H1 (cell line): ENCODE measurements around the gene PDCD10. TPM values are rescaled to one million over a fixed set of nuclear protein-coding genes. Genes with fewer than 3 reads are reported as not detected.

ENCODE experiments used
- CTCF ChIA-PET: fragments of 300-600 bp; sonication (Branson Sonifier 250); formaldehyde crosslinking; loops from one replicate; lab custom pipeline; 2021; ENCODE audit not compliant: partially characterized antibody; lab: Charles Lee
- POLR2A ChIA-PET: fragments of 300-600 bp; sonication (Branson Sonifier 250); formaldehyde crosslinking; loops from one replicate; lab custom pipeline; 2021; ENCODE audit warnings: inconsistent platforms; ENCODE audit not compliant: partially characterized antibody; lab: Charles Lee
- DNase-seq, 2 experiments: peaks; one replicate each; pipeline versions ENCODE4 v3.0.0 to v3.0.0-alpha.2; 2010 to 2022; ENCODE audit warnings: low spot score in 2 of 2, low read depth in 1 of 2, mixed read lengths in 1 of 2
- FAIRE-seq: peaks from 2 replicates; lab custom pipeline; 2011; peaks lifted over from hg19 to GRCh38; lab: Jason Lieb, UNC
- H2AFZ ChIP-seq: 2 replicates; pipeline ENCODE4 v1.8.1; 2012; ENCODE audit warnings: low read length, inconsistent platforms
- H2AK5ac ChIP-seq: 2 replicates; pipeline ENCODE4 v1.6.1; 2013; ENCODE audit warnings: low read depth, low read length
- H2BK120ac ChIP-seq: replicated peaks from 2 replicates; pipeline ENCODE3; 2013; ENCODE audit warnings: low read depth, low read length, inconsistent platforms
- H2BK12ac ChIP-seq: 2 replicates; pipeline ENCODE4 v1.6.1; 2013; ENCODE audit warnings: low read depth, low read length
- H2BK15ac ChIP-seq: 2 replicates; pipeline ENCODE4 v1.6.1; 2013; ENCODE audit warnings: low read length
- H2BK20ac ChIP-seq: 2 replicates; pipeline ENCODE4 v1.6.1; 2013; ENCODE audit warnings: low read length
- H2BK5ac ChIP-seq: 2 replicates; pipeline ENCODE4 v1.6.1; 2013; ENCODE audit warnings: low read depth, low read length
- H3K14ac ChIP-seq: 2 replicates; pipeline ENCODE4 v1.6.1; 2013; ENCODE audit warnings: inconsistent platforms; ENCODE audit not compliant: insufficient read length
- H3K18ac ChIP-seq: 2 replicates; pipeline ENCODE4 v1.6.1; 2013; ENCODE audit warnings: low read length; ENCODE audit errors: extremely low read depth
- H3K23ac ChIP-seq: 2 replicates; pipeline ENCODE4 v1.6.1; 2013; ENCODE audit warnings: inconsistent platforms; ENCODE audit not compliant: insufficient read length
- H3K23me2 ChIP-seq: 2 replicates; pipeline ENCODE4 v1.6.1; 2013; ENCODE audit warnings: low read depth, low read length
- H3K27ac ChIP-seq: 2 replicates; pipeline ENCODE4 v1.6.1; 2011; ENCODE audit warnings: low read depth, low read length, inconsistent platforms
- H3K27me3 ChIP-seq, 4 experiments: replicated peaks in 1 of 4; 1 replicate in 1 of 4; 2 replicates in 3 of 4; pipeline versions ENCODE4 v1.6.1 to v1.8.1; 2011 to 2013; ENCODE audit warnings: low read length in 3 of 4, mild to moderate bottlenecking in 3 of 4, inconsistent platforms in 2 of 4, mixed read lengths in 2 of 4, moderate library complexity in 1 of 4; ENCODE audit not compliant: control insufficient read depth in 3 of 4, insufficient read depth in 3 of 4; ENCODE audit errors: extremely low read depth in 1 of 4
- H3K36me3 ChIP-seq, 4 experiments: 2 replicates each; pipeline versions ENCODE4 v1.6.1 to v1.8.1; 2011 to 2013; ENCODE audit warnings: mild to moderate bottlenecking in 4 of 4, low read length in 3 of 4, moderate library complexity in 2 of 4, control low read depth in 1 of 4, inconsistent platforms in 1 of 4; ENCODE audit not compliant: insufficient read depth in 4 of 4, control insufficient read depth in 2 of 4
- H3K4ac ChIP-seq: replicated peaks from 2 replicates; pipeline ENCODE3; 2013; ENCODE audit warnings: low read length, low read depth, mixed read lengths, inconsistent platforms; ENCODE audit not compliant: insufficient read length
- H3K4me1 ChIP-seq, 4 experiments: replicated peaks in 1 of 4; 1 replicate in 1 of 4; 2 replicates in 3 of 4; pipeline versions ENCODE4 v1.6.1 to v1.8.1; 2011 to 2013; ENCODE audit warnings: low read length in 3 of 4, inconsistent platforms in 2 of 4, mixed read lengths in 1 of 4; ENCODE audit not compliant: insufficient read depth in 4 of 4, control insufficient read depth in 3 of 4
- H3K4me2 ChIP-seq, 2 experiments: 2 replicates each; pipeline versions ENCODE4 v1.6.1 to v1.8.1; 2011 to 2013; ENCODE audit warnings: low read depth in 2 of 2, low read length in 2 of 2, control low read depth in 1 of 2, inconsistent platforms in 1 of 2, mild to moderate bottlenecking in 1 of 2; ENCODE audit not compliant: insufficient read depth in 1 of 2
- H3K4me3 ChIP-seq, 4 experiments: fragments of 200-600, 300-600 bp in 1 of 4; sonication (generic), shearing (Covaris generic), sonication (Bioruptor Twin) in 1 of 4; 2 replicates each; pipeline versions ENCODE4 v1.5.1 to v1.8.1; 2011 to 2016; ENCODE audit warnings: low read length in 4 of 4, low read depth in 3 of 4, control low read depth in 2 of 4, inconsistent platforms in 2 of 4, mild to moderate bottlenecking in 2 of 4, mixed read lengths in 1 of 4, moderate library complexity in 1 of 4; ENCODE audit not compliant: insufficient read depth in 2 of 4; ENCODE audit errors: extremely low read depth in 1 of 4
- H3K56ac ChIP-seq: replicated peaks from 2 replicates; pipeline ENCODE3; 2013; ENCODE audit warnings: low read depth, mild to moderate bottlenecking, mixed read lengths, low read length, inconsistent platforms; ENCODE audit not compliant: insufficient read length
- H3K79me1 ChIP-seq: 2 replicates; pipeline ENCODE4 v1.6.1; 2013; ENCODE audit warnings: low read depth, low read length, control low read depth
- H3K79me2 ChIP-seq, 2 experiments: 2 replicates each; pipeline versions ENCODE4 v1.6.1 to v1.8.1; 2012 to 2013; ENCODE audit warnings: low read length in 2 of 2, mild to moderate bottlenecking in 2 of 2, inconsistent platforms in 1 of 2; ENCODE audit not compliant: insufficient read depth in 2 of 2, control insufficient read depth in 1 of 2
- H3K9ac ChIP-seq, 4 experiments: replicated peaks in 1 of 4; 1 replicate in 1 of 4; 2 replicates in 3 of 4; pipeline versions ENCODE4 v1.6.1 to v1.8.1; 2011 to 2013; ENCODE audit warnings: low read depth in 3 of 4, low read length in 3 of 4, control low read depth in 2 of 4, mild to moderate bottlenecking in 2 of 4, moderate library complexity in 2 of 4, inconsistent platforms in 1 of 4; ENCODE audit errors: extremely low read depth in 1 of 4
- H3K9me3 ChIP-seq, 2 experiments: 2 replicates each; pipeline versions ENCODE4 v1.6.1 to v1.8.1; 2012 to 2013; ENCODE audit warnings: mild to moderate bottlenecking in 2 of 2, moderate library complexity in 2 of 2, control low read depth in 1 of 2, inconsistent platforms in 1 of 2, low read depth in 1 of 2, low read length in 1 of 2, mixed read lengths in 1 of 2; ENCODE audit not compliant: insufficient read depth in 2 of 2
- H4K20me1 ChIP-seq, 2 experiments: replicated peaks in 1 of 2; 2 replicates each; pipeline versions ENCODE3 to v1.8.1; 2011 to 2013; ENCODE audit warnings: inconsistent platforms in 2 of 2, low read length in 2 of 2, mild to moderate bottlenecking in 1 of 2; ENCODE audit not compliant: insufficient read depth in 2 of 2, control insufficient read depth in 1 of 2
- H4K5ac ChIP-seq: 2 replicates; pipeline ENCODE4 v1.6.1; 2013; ENCODE audit warnings: low read length, low read depth, mixed read lengths, inconsistent platforms; ENCODE audit not compliant: insufficient read length
- H4K8ac ChIP-seq: 2 replicates; pipeline ENCODE4 v1.8.0; 2013; ENCODE audit warnings: mild to moderate bottlenecking, moderate library complexity, low read length, inconsistent platforms; ENCODE audit not compliant: insufficient read depth; ENCODE audit errors: extremely low read depth
- H4K91ac ChIP-seq: replicated peaks from 2 replicates; pipeline ENCODE3; 2013; ENCODE audit warnings: low read length, mixed read lengths, inconsistent platforms; ENCODE audit not compliant: insufficient read length
- CBX5 ChIP-seq: fragments of 300-800, 300-1000 bp; sonication (generic); IDR thresholded peaks from 2 replicates; pipeline ENCODE4 v1.7.1; 2016; ENCODE audit warnings: antibody characterized with exemption, low read length, low read depth
- JUN ChIP-seq: IDR thresholded peaks from 2 replicates; pipeline ENCODE4 v1.6.1; 2011; ENCODE audit warnings: low read depth, mild to moderate bottlenecking, improper control_type of control experiment, low read length
- KDM1A ChIP-seq: fragments of 200-600, 300-600 bp; sonication (generic); IDR thresholded peaks from 2 replicates; pipeline ENCODE4 v1.7.1; 2016; ENCODE audit warnings: mild to moderate bottlenecking, low read length, borderline replicate concordance
- NANOG ChIP-seq: IDR thresholded peaks from 2 replicates; pipeline ENCODE4 v1.6.1; 2011; ENCODE audit warnings: low read length, low read depth, mild to moderate bottlenecking, inconsistent platforms; ENCODE audit not compliant: insufficient read depth, poor library complexity, severe bottlenecking
- NRF1 ChIP-seq: IDR thresholded peaks from 2 replicates; pipeline ENCODE4 v1.6.1; 2011; ENCODE audit warnings: mild to moderate bottlenecking, low read depth, low read length, improper control_type of control experiment
- POLR2A ChIP-seq, 2 experiments: IDR thresholded peaks; 1 replicate in 1 of 2; 2 replicates in 1 of 2; pipeline ENCODE4 v1.6.1; 2011; ENCODE audit warnings: low read depth in 2 of 2, low read length in 2 of 2, mild to moderate bottlenecking in 2 of 2; ENCODE audit errors: control extremely low read depth in 1 of 2
- TCF12 ChIP-seq: IDR thresholded peaks from 2 replicates; pipeline ENCODE4 v1.6.1; 2011; ENCODE audit warnings: low read depth, mild to moderate bottlenecking, low read length
- WGBS, 2 experiments: shearing (Covaris generic) in 1 of 2; methylation state at CpG; one replicate each; pipeline versions ENCODE4 v1.1.6 to v1.1.7; 2013 to 2015; ENCODE audit warnings: low lambda C conversion rate in 2 of 2, mixed read lengths in 2 of 2, inconsistent platforms in 1 of 2, low coverage in 1 of 2, missing lambda C conversion rate in 1 of 2; ENCODE audit not compliant: insufficient replicate concordance in 2 of 2, insufficient coverage in 1 of 2, insufficient read length in 1 of 2; ENCODE audit errors: extremely low coverage in 1 of 2, missing lambda C conversion rate in 1 of 2; 5-methylcytosine and 5-hydroxymethylcytosine counted together
- polyA plus RNA-seq, 7 experiments: library from polyadenylated mRNA; depleted of rRNA in 3 of 7; stranded (reverse) in 5 of 7; unstranded in 2 of 7; fragments of >200 nt in 5 of 7; fragments of 200-250 nt in 2 of 7; gene quantifications; 1 replicate in 5 of 7; 2 replicates in 1 of 7; 4 replicates in 1 of 7; pipeline versions ENCODE4 v1.2.1 to v1.2.3, GENCODE V29; 2011 to 2013; ENCODE audit warnings: missing spikeins in 2 of 7, mixed read lengths in 2 of 7
- total RNA-seq: library from RNA; stranded (reverse); fragmentation: NEBNext Ultra II Directional; extraction: Animal tissue kit (Norgen Biotek cat#: 25700); gene quantifications from 2 replicates; pipeline ENCODE4 v1.2.1, GENCODE V29; 2021

Gene PDCD10
- total and polyA plus RNA-seq, 2 of the 8 experiments (the other 6 are each of a cell fraction or from before 2014, with no cell fraction given), result 52.0 to 76.6 TPM

GRCh38 chr3:167666563-167666962 is 68.1 kb downstream of the PDCD10 start:
- H3K4me3 ChIP-seq, result no peak overlapping the region
- no peak overlapping the region for H3K18ac ChIP-seq
- FAIRE-seq (no peak), DNase-seq (no peak)
- H3K27me3 ChIP-seq, result no peaks in the 10 kb centered on the region
- H3K23me2 ChIP-seq, result no peaks in the 10 kb centered on the region
- no peak overlapping the region for H3K27ac ChIP-seq
- no peak overlapping the region for H2BK12ac ChIP-seq
- no peak overlapping the region for H2AFZ ChIP-seq
- H3K36me3 ChIP-seq, result no peaks in the 10 kb centered on the region
- no peak overlapping the region for H2BK5ac ChIP-seq
- H3K4ac ChIP-seq, result no peak overlapping the region
- H4K91ac ChIP-seq, result no peak overlapping the region
- no peak overlapping the region for H4K8ac ChIP-seq
- ChIA-PET CTCF (interaction anchor here (0.7 kb wide), 1 partner anchor 18 kb away, joined by 5 read pairs; no protein-coding TSS in a partner anchor), POLR2A (interaction anchor here (1.3 to 1.6 kb wide), 2 partner anchors 8 to 10 kb away, joined by 6 to 8 read pairs; no protein-coding TSS in a partner anchor)
- no peaks in the 10 kb centered on the region for H4K20me1 ChIP-seq
- H4K5ac ChIP-seq, result no peak overlapping the region
- no peak overlapping the region for H3K4me2 ChIP-seq
- no peaks in the 10 kb centered on the region for H3K79me2 ChIP-seq
- H3K56ac ChIP-seq, result no peak overlapping the region
- no peak overlapping the region for H2BK120ac ChIP-seq
- H3K9me3 ChIP-seq, result no peaks in the 10 kb centered on the region
- no peak overlapping the region for H2BK15ac ChIP-seq
- H3K79me1 ChIP-seq, result no peaks in the 10 kb centered on the region
- TF ChIP-seq TCF12 (no peak), POLR2A (IDR thresholded peaks at IDR 0.05; ENCODE audit: control extremely low read depth in 1 of 2, low read depth in 2 of 2, low read length in 2 of 2) (no peak), NRF1 (no peak), JUN (no peak), NANOG (no peak), CBX5 (no peak), KDM1A (no peak)
- H2BK20ac ChIP-seq, result no peak overlapping the region
- H3K23ac ChIP-seq, result no peak overlapping the region
- H3K4me1 ChIP-seq, result no peaks in the 10 kb centered on the region
- H3K14ac ChIP-seq, result no peak overlapping the region
- H2AK5ac ChIP-seq, result no peak overlapping the region
- H3K9ac ChIP-seq, result peak overlapping the region in 1 of 4 experiments; percentile 13; a peak in 1 of 7 replicates
- 93% methylated on average over 2 of the region's 2 CpGs; no CpG with 5 or more reads in 1 of the 2 experiments for WGBS, 2 experiments
